GM12873 (cell line): Measurements from ENCODE around the gene AVPR1B.

Source experiments
- CTCF ChIP-seq: IDR thresholded peaks from 2 replicates; pipeline ENCODE4 v1.5.1; 2012; ENCODE audit warnings: low read depth, mild to moderate bottlenecking, moderate library complexity, low read length, control low read depth; ENCODE audit not compliant: insufficient read depth; ENCODE audit errors: missing control alignments

Gene AVPR1B

GRCh38 chr1:206117151-206117948, at the start of gene AVPR1B:
Gene AVPR1B, minus strand, starts transcription at chr1:206117388. Its CDS starts 498 bp downstream, at chr1:206116890.
- no peak for TF ChIP-seq CTCF

- no peak for TF ChIP-seq CTCF
Observed at GRCh38 chr1:206145771-206146290, 28.6 kb upstream of the AVPR1B start.

- TF ChIP-seq CTCF: no peak
Observed at GRCh38 chr1:206144605-206145004, 27.4 kb upstream of the AVPR1B start.

GRCh38 chr1:206143537-206144172, 26.5 kb upstream of the AVPR1B start:
- TF ChIP-seq CTCF: no peak

- no peak for TF ChIP-seq CTCF
Observed at GRCh38 chr1:206142770-206143169, 25.6 kb upstream of the AVPR1B start.

GRCh38 chr1:206142011-206142410, 24.8 kb upstream of the AVPR1B start:
- TF ChIP-seq CTCF: no peak

GRCh38 chr1:206136241-206136640, 19.1 kb upstream of the AVPR1B start:
- no peak for TF ChIP-seq CTCF
